SK-N-MC (cell line): ENCODE measurements around the gene GLI3.

ENCODE experiments used
- EZH2 ChIP-seq: fragments of 200-600 bp; sonication (generic); IDR thresholded peaks from one replicate; pipeline ENCODE4 v1.6.1; 2017; ENCODE audit warnings: antibody characterized with exemption
- FOXP2 ChIP-seq: optimal IDR thresholded peaks from 2 replicates; pipeline ENCODE3; 2011; ENCODE audit warnings: mild to moderate bottlenecking, moderate library complexity; ENCODE audit not compliant: insufficient read depth; ENCODE audit errors: extremely low read length, control extremely low read depth
- POLR2AphosphoS5 ChIP-seq: IDR thresholded peaks from 2 replicates; pipeline ENCODE4 v1.6.1; 2012; ENCODE audit warnings: mild to moderate bottlenecking, low read depth, low read length, borderline replicate concordance

- TF ChIP-seq POLR2AphosphoS5 (no peak), EZH2 (no peak), FOXP2 (no peak)
Measured at GRCh38 chr7:42059275-42059674, 177.7 kb downstream of the GLI3 start.
